Measurements from ENCODE around the gene ROPN1.
A peak's percentile ranks its signal among the peaks of the same experiment; 100 is the strongest.

Gene ROPN1

DNA sequence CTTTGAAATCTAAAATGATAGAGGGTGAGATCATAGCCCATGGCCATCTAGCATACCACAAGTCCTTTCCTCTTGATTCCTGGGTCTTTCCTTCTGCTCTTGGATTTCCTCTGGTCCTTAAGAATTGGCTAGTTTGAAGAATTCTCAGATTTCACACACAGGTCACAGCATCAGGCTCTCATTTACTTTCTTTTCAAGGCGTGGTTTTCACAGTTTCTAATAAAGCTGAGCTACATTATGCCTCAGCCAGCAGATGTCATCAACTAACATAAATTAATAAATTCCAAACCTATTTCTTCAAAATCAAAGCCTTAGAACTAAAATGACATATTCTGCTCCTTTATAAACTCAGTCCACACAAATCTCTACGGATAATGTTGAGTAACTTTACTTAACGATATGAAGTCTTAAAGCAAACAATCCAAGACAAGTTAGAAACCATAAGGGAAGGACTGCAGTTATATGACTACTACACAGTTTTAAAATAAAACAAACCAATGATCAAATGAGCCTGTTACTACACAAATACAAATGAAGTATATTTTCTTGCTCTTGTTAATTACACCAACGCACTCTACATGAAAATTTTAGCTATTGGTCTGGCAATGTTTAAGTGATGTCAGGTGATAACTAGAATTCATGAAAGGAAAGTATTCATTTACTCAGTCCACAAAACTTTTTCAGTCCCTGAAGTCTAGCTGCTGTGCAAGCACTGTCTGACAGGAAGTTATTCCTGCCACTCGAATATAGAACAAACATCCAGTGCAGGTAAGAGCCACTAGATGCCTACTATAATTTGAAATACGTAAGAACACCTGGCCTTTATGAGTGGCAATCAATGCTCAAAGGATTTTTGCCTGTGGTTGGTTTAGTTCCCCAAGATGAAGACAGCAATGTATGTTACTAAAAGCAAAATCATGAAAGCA lies 40.1 kb downstream of the ROPN1 start:
- no peak overlapping the region for H3K27ac ChIP-seq
- no peak for DNase-seq (ENCODE audit: low read depth, low spot score)

- peak; percentile 46 for DNase-seq (ENCODE audit: low read depth, low spot score)
- H3K27ac ChIP-seq = peak overlapping the region; percentile 38
Measured at GRCh38 chr3:123949641-123950040, 42.3 kb downstream of the ROPN1 start.

GRCh38 chr3:123948449-123948848 lies 43.5 kb downstream of the ROPN1 start:
- DNase-seq (ENCODE audit: low read depth, low spot score) = no peak
- H3K27ac ChIP-seq = no peak overlapping the region

GRCh38 chr3:123947482-123947881 lies 44.4 kb downstream of the ROPN1 start:
- DNase-seq (ENCODE audit: low read depth, low spot score) = no peak

GRCh38 chr3:123941542-123941941 lies 50.4 kb downstream of the ROPN1 start:
- H3K27ac ChIP-seq = no peak overlapping the region
- DNase-seq (ENCODE audit: low read depth, low spot score) = no peak

More at GRCh38 chr3:123947482-123947881, 44.4 kb downstream of the ROPN1 start:
- H3K27ac ChIP-seq = no peak overlapping the region

- no peak for DNase-seq (ENCODE audit: low read depth, low spot score)
- H3K27ac ChIP-seq = no peak overlapping the region
Measured at GRCh38 chr3:123941121-123941520, 50.8 kb downstream of the ROPN1 start.

DNA sequence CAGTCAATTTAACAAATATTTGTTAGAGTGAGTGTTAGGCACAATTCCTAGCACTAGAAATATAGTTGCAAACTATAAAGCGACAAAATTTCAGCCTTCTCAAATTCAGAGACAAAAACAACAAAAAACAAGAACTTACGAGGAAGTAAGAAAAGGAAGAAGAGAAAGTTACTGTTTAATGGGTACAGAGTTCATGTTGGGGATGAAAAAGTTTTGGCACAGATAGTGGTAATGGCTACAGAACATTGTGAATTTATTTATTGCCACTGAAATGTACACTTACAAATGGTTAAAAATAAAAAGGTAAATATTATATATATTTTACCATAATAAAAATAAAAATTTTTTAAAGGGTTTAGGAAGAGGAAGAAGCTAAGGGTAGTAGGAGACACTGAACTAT lies 52.2 kb downstream of the ROPN1 start:
- H3K27ac ChIP-seq = no peak overlapping the region
- DNase-seq (ENCODE audit: low read depth, low spot score) = no peak

GRCh38 chr3:123936400-123936799 lies 55.5 kb downstream of the ROPN1 start:
- H3K27ac ChIP-seq = no peak overlapping the region
- no peak for DNase-seq (ENCODE audit: low read depth, low spot score)

DNA sequence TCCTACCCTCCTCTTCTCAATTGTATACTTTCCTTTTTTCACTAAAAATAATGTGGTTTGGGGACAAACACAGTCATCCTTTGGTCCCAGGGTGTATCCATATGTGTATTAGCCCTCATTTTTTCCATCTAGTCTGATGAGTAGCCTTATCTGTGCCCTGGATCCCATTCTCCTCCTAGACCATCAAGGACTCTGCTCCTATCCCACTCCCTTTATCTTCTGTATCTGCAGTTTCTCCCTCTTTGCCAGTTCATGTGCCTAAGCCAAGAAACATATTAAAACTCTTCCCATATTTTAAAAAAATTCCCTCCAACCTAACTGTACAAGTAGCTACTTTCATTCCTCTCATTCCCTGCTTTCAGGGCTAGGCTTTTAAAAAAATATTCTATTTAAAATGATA lies 56.1 kb downstream of the ROPN1 start:
- DNase-seq (ENCODE audit: low read depth, low spot score) = no peak
- H3K27ac ChIP-seq = no peak overlapping the region

DNA sequence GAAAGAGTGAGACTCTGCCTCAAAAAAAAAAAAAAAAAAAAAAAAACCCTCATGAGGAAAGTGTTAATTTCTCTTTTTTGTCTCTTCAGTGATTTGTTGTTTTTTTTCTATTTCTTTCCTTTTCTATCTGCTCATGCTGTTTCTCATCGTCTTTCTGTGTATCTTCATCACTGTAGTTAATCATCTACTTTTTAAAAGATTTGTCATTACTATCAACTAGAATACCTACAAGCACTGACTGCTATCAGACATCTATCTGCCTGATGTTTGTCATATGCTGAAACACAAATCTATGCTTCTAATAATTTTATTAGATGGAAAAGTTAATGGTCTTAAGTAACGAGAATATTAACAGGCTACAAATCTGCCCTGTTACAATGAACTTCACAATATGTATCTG lies 57.7 kb downstream of the ROPN1 start:
- H3K27ac ChIP-seq = no peak overlapping the region
- no peak for DNase-seq (ENCODE audit: low read depth, low spot score)

GRCh38 chr3:123930445-123930844 lies 61.5 kb downstream of the ROPN1 start:
- DNase-seq (ENCODE audit: low read depth, low spot score) = no peak
- peak overlapping the region; percentile 29 for H3K27ac ChIP-seq

- DNase-seq (ENCODE audit: low read depth, low spot score) = no peak
- no peak overlapping the region for H3K27ac ChIP-seq
Measured at GRCh38 chr3:123929325-123929724, 62.6 kb downstream of the ROPN1 start.

DNA sequence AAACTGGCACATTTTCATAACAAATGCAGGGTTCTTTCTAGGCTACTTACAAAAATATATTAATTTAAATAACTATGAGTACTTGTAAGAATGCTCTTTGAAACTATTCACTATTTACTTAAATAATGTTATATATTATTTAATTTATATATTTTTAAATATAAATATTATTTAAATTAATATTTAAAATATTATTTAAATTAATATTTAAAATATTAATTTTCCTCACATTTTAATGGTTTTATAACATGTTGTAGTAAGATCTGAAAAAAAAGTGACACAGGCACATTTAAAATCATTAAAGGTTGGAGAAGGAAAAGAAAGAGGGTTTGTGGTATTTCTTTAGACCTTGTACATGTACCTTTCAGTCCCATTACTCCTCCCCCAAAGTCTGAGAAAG lies 65.5 kb downstream of the ROPN1 start:
- no peak overlapping the region for H3K27ac ChIP-seq
- no peak for DNase-seq (ENCODE audit: low read depth, low spot score)

DNA sequence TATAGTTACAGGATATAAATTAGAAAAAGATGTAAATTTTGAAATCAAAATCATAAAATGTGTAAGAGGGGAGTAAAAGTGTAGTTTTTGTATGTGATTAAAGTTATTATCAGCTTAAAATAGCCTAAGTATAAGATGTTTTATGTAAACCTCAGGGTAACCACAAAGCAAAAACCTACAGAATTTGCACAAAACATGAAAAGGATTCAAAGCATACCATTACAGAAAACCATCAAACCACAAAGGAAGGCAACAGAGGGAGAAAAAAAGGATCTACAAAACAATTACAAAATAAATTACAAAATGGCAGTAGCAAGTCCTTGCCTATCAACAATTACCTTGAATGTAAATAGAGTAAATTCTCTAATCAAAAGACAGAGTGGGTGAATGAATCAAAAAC lies 71.1 kb downstream of the ROPN1 start:
- DNase-seq (ENCODE audit: low read depth, low spot score) = no peak
- H3K27ac ChIP-seq = no peak overlapping the region

DNA sequence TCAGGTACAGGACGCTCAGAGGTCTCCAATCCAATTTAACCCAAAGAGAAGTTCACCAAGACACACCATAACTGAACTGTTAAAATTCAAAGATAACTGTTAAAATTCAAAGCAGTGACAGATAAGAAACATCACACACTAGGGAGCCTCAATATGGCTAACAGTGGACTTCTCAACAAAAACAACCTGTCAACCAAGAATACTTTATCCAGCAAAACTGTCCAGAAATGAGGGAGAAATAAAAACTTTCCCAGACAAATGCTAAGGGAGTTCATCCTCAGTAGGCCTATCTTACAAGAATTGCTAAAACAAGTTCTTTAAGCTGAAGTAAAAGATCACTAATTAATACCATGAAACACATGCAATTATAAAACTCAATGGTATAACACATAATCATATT lies 71.5 kb downstream of the ROPN1 start:
- H3K27ac ChIP-seq = no peak overlapping the region
- no peak for DNase-seq (ENCODE audit: low read depth, low spot score)

DNA sequence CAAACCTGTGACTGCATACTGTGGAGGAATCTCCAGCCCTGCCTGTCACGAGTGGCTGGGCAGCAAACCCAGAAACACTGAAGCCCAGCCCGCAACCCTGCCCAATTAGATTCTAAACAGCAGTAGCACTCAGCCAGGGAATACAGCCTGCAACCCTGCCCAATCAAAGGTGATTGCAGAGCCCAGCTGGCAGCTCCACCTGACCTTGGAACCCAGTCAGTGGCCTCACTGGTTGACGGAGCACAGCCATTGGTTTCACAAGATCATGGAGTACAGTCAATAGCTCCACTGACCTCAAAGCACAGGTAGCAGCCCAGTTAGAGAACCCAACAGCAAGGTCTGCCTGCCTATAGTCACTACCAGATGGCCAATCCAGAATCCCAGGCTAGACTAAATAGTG lies 72.6 kb downstream of the ROPN1 start:
- DNase-seq (ENCODE audit: low read depth, low spot score) = no peak
- H3K27ac ChIP-seq = no peak overlapping the region

Measured in epithelial cell of prostate (primary cell).